GM23338 (cell line): ENCODE measurements around the gene TRHDE.

Experiments
- EZH2 ChIP-seq: fragments of 200-600 bp; sonication (generic); IDR thresholded peaks from one replicate; pipeline ENCODE4 v1.8.0; 2017; ENCODE audit warnings: antibody characterized with exemption, mild to moderate bottlenecking, low read depth; ENCODE audit not compliant: unreplicated experiment
- EZH2phosphoT487 ChIP-seq: fragments of 200-600 bp; sonication (generic); IDR thresholded peaks from one replicate; pipeline ENCODE4 v1.8.1; 2018; ENCODE audit warnings: antibody characterized with exemption; ENCODE audit not compliant: unreplicated experiment
- POLR2AphosphoS5 ChIP-seq: IDR thresholded peaks from 2 replicates; pipeline ENCODE4 v1.6.1; 2016; ENCODE audit warnings: antibody characterized with exemption, low read depth
- TF ChIP-seq, protein P1 (sequence below): IDR thresholded peaks from one replicate; pipeline ENCODE4 v1.6.1; 2018; ENCODE audit warnings: antibody characterized with exemption; ENCODE audit not compliant: unreplicated experiment
- TF ChIP-seq, protein P2 (sequence below), 2 experiments: fragments of 200-600 bp in 1 of 2; sonication (generic) in 1 of 2; conservative IDR thresholded peaks; 2 replicates each; pipeline versions ENCODE4 v1.5.1 to v1.6.1; 2016 to 2017; ENCODE audit warnings: antibody characterized with exemption in 2 of 2, low read depth in 2 of 2, mild to moderate bottlenecking in 2 of 2, moderate library complexity in 1 of 2
- TF ChIP-seq, protein P3 (sequence below): IDR thresholded peaks from 2 replicates; pipeline ENCODE4 v1.6.1; 2016; ENCODE audit warnings: antibody characterized with exemption

DNA sequence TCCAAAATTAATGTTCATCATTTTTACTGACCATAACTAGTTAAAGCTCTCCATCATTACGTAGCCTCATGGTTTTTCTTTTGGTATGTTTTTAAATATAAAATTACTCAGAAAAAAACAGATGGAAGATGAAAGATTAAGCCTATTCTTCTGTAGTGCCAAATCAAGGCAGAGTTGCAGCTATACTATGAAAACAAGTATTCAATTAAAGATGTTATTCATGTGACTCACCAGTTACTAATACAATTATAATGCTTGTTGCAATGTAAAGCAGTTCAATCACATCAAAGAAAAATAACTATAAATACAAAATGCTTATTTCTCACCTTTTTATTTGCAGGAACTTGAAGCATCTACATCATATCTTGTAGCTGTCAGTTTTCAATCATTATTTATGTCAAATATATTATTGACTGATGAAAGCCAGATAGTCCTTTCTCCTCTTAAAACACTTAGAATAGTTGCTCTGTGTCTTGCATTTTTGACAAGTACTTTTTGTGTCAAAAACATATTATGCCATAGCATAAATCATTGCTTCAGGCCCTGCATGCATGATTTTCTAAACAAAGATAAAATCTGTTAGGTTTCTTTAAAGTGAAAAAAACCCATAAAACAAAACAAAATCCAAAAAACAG is 36.0 kb upstream of the TRHDE start:
- TF ChIP-seq, protein P1, sequence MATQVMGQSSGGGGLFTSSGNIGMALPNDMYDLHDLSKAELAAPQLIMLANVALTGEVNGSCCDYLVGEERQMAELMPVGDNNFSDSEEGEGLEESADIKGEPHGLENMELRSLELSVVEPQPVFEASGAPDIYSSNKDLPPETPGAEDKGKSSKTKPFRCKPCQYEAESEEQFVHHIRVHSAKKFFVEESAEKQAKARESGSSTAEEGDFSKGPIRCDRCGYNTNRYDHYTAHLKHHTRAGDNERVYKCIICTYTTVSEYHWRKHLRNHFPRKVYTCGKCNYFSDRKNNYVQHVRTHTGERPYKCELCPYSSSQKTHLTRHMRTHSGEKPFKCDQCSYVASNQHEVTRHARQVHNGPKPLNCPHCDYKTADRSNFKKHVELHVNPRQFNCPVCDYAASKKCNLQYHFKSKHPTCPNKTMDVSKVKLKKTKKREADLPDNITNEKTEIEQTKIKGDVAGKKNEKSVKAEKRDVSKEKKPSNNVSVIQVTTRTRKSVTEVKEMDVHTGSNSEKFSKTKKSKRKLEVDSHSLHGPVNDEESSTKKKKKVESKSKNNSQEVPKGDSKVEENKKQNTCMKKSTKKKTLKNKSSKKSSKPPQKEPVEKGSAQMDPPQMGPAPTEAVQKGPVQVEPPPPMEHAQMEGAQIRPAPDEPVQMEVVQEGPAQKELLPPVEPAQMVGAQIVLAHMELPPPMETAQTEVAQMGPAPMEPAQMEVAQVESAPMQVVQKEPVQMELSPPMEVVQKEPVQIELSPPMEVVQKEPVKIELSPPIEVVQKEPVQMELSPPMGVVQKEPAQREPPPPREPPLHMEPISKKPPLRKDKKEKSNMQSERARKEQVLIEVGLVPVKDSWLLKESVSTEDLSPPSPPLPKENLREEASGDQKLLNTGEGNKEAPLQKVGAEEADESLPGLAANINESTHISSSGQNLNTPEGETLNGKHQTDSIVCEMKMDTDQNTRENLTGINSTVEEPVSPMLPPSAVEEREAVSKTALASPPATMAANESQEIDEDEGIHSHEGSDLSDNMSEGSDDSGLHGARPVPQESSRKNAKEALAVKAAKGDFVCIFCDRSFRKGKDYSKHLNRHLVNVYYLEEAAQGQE: no peak
- TF ChIP-seq EZH2 (no peak), EZH2phosphoT487 (no peak), POLR2AphosphoS5 (no peak)
- TF ChIP-seq, protein P2, sequence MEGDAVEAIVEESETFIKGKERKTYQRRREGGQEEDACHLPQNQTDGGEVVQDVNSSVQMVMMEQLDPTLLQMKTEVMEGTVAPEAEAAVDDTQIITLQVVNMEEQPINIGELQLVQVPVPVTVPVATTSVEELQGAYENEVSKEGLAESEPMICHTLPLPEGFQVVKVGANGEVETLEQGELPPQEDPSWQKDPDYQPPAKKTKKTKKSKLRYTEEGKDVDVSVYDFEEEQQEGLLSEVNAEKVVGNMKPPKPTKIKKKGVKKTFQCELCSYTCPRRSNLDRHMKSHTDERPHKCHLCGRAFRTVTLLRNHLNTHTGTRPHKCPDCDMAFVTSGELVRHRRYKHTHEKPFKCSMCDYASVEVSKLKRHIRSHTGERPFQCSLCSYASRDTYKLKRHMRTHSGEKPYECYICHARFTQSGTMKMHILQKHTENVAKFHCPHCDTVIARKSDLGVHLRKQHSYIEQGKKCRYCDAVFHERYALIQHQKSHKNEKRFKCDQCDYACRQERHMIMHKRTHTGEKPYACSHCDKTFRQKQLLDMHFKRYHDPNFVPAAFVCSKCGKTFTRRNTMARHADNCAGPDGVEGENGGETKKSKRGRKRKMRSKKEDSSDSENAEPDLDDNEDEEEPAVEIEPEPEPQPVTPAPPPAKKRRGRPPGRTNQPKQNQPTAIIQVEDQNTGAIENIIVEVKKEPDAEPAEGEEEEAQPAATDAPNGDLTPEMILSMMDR (conservative IDR thresholded peaks at IDR 0.05; ENCODE audit: low read depth in 2 of 2): no peak
- TF ChIP-seq, protein P3, sequence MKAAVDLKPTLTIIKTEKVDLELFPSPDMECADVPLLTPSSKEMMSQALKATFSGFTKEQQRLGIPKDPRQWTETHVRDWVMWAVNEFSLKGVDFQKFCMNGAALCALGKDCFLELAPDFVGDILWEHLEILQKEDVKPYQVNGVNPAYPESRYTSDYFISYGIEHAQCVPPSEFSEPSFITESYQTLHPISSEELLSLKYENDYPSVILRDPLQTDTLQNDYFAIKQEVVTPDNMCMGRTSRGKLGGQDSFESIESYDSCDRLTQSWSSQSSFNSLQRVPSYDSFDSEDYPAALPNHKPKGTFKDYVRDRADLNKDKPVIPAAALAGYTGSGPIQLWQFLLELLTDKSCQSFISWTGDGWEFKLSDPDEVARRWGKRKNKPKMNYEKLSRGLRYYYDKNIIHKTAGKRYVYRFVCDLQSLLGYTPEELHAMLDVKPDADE: no peak
